Endothelial cell of umbilical vein (primary cell): ENCODE measurements around the gene TEX38.

ENCODE experiments used
- CTCF ChIP-seq, 2 donors: IDR thresholded peaks; 1 replicate in 1 of 2; 2 replicates in 1 of 2; pipeline ENCODE4 v1.5.1; 2011; ENCODE audit warnings: low read length in 2 of 2, mild to moderate bottlenecking in 2 of 2, moderate library complexity in 2 of 2, control low read depth in 1 of 2, inconsistent platforms in 1 of 2, low read depth in 1 of 2; ENCODE audit not compliant: insufficient read depth in 1 of 2; ENCODE audit errors: extremely low read depth in 1 of 2
- JUN ChIP-seq: IDR thresholded peaks from 2 replicates; pipeline ENCODE4 v1.6.1; 2011; ENCODE audit warnings: borderline replicate concordance, low read depth; ENCODE audit not compliant: insufficient read length, insufficient read depth
- POLR2A ChIP-seq: IDR thresholded peaks from 2 replicates; pipeline ENCODE4 v1.6.1; 2012; ENCODE audit warnings: low read depth, mild to moderate bottlenecking, control low read depth, low read length

- TF ChIP-seq JUN = no peak
- no peak for TF ChIP-seq CTCF (IDR thresholded peaks at IDR 0.05; ENCODE audit: extremely low read depth in 1 of 2, insufficient read depth in 1 of 2, low read depth in 1 of 2, low read length in 2 of 2)
- no peak for TF ChIP-seq POLR2A
Observed at GRCh38 chr1:46679789-46680573, 8.3 kb downstream of the TEX38 start.
